ENCODE results near the gene MYEOV. TPM values are rescaled to one million over a fixed set of nuclear protein-coding genes. Genes with fewer than 3 reads are reported as not detected.
A peak's percentile ranks its signal among the peaks of the same experiment; 100 is the strongest.

MYEOV gene
- total and polyA plus RNA-seq, 2 donors (not counting 1 experiment from before 2014, with no cell fraction given) = 0.72 TPM; not detected in 1

DNA sequence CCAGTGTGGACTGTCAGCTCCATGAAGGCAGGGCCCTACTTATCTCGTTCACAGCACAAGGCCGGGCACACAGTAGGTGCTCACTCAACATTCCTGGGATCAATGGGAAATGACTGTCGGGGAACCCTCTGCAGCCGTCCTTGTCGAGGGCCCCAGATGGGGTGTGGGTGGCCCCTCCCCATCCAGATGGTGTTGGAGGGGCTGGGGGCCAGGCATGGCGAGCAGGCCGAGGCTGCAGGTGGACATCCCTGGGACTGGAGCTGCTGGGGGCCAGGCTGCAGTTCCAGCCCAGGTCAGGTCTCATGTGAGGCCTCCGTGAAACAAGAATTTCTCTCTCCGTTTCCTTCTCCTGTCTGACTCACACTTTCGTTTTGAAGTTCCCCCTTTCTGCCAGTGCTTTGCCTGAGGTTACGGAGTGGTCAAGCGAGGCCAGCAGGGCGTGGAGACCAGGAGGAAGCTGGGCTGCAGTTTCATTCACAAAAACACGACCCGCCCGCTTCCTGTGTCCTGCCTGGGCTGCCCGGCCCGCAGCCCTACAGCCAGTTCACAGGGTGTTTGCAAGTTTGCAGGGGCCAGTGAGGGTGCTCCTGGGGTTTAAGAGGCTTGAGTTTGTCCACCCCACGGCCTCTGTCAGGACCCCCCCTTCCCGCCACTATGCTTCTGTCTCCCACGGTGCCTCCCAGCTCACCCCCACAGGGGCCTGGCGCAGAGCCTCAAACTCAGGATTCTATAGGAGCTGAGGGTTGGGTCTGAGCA is 4.5 kb downstream of the MYEOV start:
- H3K9ac ChIP-seq (ENCODE audit: low read length) = peak overlapping the region; percentile 76
- CTCF ChIA-PET = interaction anchor here (1.1 to 2.5 kb wide), 3 partner anchors 13 to 344 kb away, joined by 3 to 19 read pairs (median 5); no protein-coding TSS in a partner anchor

More for the DNA sequence above, 4.5 kb downstream of the MYEOV start:
- peaks cover 73% of the 10 kb centered on the region for H3K4me1 Mint-ChIP-seq
- peak overlapping the region; percentile 95 for H3K4me2 ChIP-seq (replicated peaks; ENCODE audit: low read depth, low read length, poor library complexity, severe bottlenecking)
- peaks cover 0 to 10% (median 2%) of the 10 kb centered on the region in 3 donors for H3K9me3 ChIP-seq (ENCODE audit: control extremely low read depth in 1 of 3, control insufficient read depth in 2 of 3, insufficient read depth in 1 of 3, low read length in 2 of 3)
- WGBS (ENCODE audit: insufficient coverage) = 2% methylated on average over 17 of the region's 22 CpGs
- peak; percentile 85 for DNase-seq
- H3K4me3 ChIP-seq (ENCODE audit: control extremely low read depth in 1 of 5, extremely low read depth in 1 of 5, insufficient read depth in 1 of 5, low read depth in 2 of 5, low read length in 4 of 5) = peak overlapping the region in 4 of 5 experiments; percentile 29 to 60 (median 43)
- intact Hi-C loops (cut with micrococcal nuclease) = loop anchor here (1.0 to 10.0 kb wide), 5 partner anchors 145 to 456 kb away; partner anchors contain the start of genes CPT1A, LTO1 and TPCN2
- no peaks in the 10 kb centered on the region for H3K36me3 ChIP-seq (replicated peaks in 1 of 2; ENCODE audit: control extremely low read depth in 1 of 2, control insufficient read depth in 1 of 2, extremely low read depth in 1 of 2, insufficient read depth in 2 of 2, low read length in 1 of 2)
- peak overlapping the region; percentile 95 to 99 for H3K27ac ChIP-seq (ENCODE audit: low read length in 2 of 2)
- H3K9me3 Mint-ChIP-seq (ENCODE audit: insufficient read depth) = no peaks in the 10 kb centered on the region
- peak overlapping the region; percentile 85 for H3K4me3 Mint-ChIP-seq
- H3K27me3 ChIP-seq (replicated peaks in 1 of 4; ENCODE audit: control extremely low read depth in 1 of 4, control insufficient read depth in 3 of 4, insufficient read depth in 4 of 4, low read length in 3 of 4) = no peaks in the 10 kb centered on the region
- H3K27ac Mint-ChIP-seq = peak overlapping the region; percentile 93
- POLR2A ChIA-PET = interaction anchor here (0.7 kb wide), 1 partner anchor 255 kb away, joined by 3 read pairs; no protein-coding TSS in a partner anchor
- peaks cover 62 to 65% of the 10 kb centered on the region in 2 donors for H3K4me1 ChIP-seq (ENCODE audit: control insufficient read depth in 2 of 2, insufficient read depth in 2 of 2, low read length in 2 of 2)
- TF ChIP-seq CTCF (IDR thresholded peaks at IDR 0.05) (no peak), EZH2 (IDR thresholded peaks at IDR 0.05; ENCODE audit: borderline replicate concordance, insufficient read depth, low read depth, low read length, poor library complexity, severe bottlenecking) (no peak)
- H2AFZ ChIP-seq (ENCODE audit: insufficient read depth, low read depth, low read length, poor library complexity, severe bottlenecking) = no peak overlapping the region
- H4K20me1 ChIP-seq (ENCODE audit: control insufficient read depth, insufficient read depth, low read length, poor library complexity, severe bottlenecking) = no peaks in the 10 kb centered on the region
- ATAC-seq (ENCODE audit: low read depth) = peak; percentile 50
- H3K79me2 ChIP-seq (ENCODE audit: control insufficient read depth, insufficient read depth, low read length) = no peaks in the 10 kb centered on the region
- no peaks in the 10 kb centered on the region for H3K27me3 Mint-ChIP-seq
